Measurements from ENCODE around the gene RARRES1.

Gene RARRES1

GRCh38 chr3:158680861-158681260 is 51.4 kb downstream of the RARRES1 start:
- DNase-seq: no peak

GRCh38 chr3:158679547-158680000 is 52.7 kb downstream of the RARRES1 start:
- DNase-seq: no peak

GRCh38 chr3:158678687-158679086 is 53.6 kb downstream of the RARRES1 start:
- DNase-seq: no peak

- DNase-seq: peak; percentile 99
These were observed 59.8 kb downstream of the RARRES1 start, which contains the start of gene LXN for GRCh38 chr3:158672215-158673176. Gene LXN, minus strand, starts transcription at chr3:158672648. Its CDS starts 170 bp downstream, at chr3:158672478.

- DNase-seq: peak; percentile 7
These were observed 60.4 kb downstream of the RARRES1 start for GRCh38 chr3:158671821-158672214.

- DNase-seq: no peak
These were observed 63.8 kb downstream of the RARRES1 start for GRCh38 chr3:158668506-158668905.

- DNase-seq: no peak
These were observed 65.8 kb downstream of the RARRES1 start for GRCh38 chr3:158666416-158666815.

- DNase-seq: no peak
These were observed 68.4 kb downstream of the RARRES1 start for GRCh38 chr3:158663832-158664231.

- DNase-seq: no peak
These were observed 69.0 kb downstream of the RARRES1 start for GRCh38 chr3:158663246-158663645.

- no peak for DNase-seq
These were observed 71.5 kb downstream of the RARRES1 start for GRCh38 chr3:158660711-158661110.

- DNase-seq: peak; percentile 72
These were observed 72.6 kb downstream of the RARRES1 start for GRCh38 chr3:158659454-158660237.

GRCh38 chr3:158658889-158659288 is 73.4 kb downstream of the RARRES1 start:
- no peak for DNase-seq

GRCh38 chr3:158652463-158652862 is 79.8 kb downstream of the RARRES1 start:
- no peak for DNase-seq

GRCh38 chr3:158651192-158651591 is 81.1 kb downstream of the RARRES1 start:
- DNase-seq: no peak

- DNase-seq: no peak
These were observed 82.5 kb downstream of the RARRES1 start for GRCh38 chr3:158649791-158650190.

All from RPMI8226 (cell line).